MM.1S (cell line): ENCODE data around the gene SEMA4B.
A peak's percentile ranks its signal among the peaks of the same experiment; 100 is the strongest.
"Not testable (repeated sequence)": the region's sequence is repeated elsewhere in the genome, so short reads cannot be mapped to it uniquely, and the experiment has no call there.

ENCODE experiments used
- DNase-seq: peaks from one replicate; pipeline ENCODE4 v3.0.0-alpha.2; 2015
- H2AFZ ChIP-seq: fragments of 300-600 bp; sonication (generic); 2 replicates; pipeline ENCODE4 v1.6.0; 2016; ENCODE audit warnings: antibody characterized with exemption, low read length
- H3F3A ChIP-seq: fragments of 300-600 bp; sonication (generic); 2 replicates; pipeline ENCODE4 v1.6.1; 2016; ENCODE audit warnings: mild to moderate bottlenecking, antibody characterized with exemption, low read length, moderate library complexity, mixed read lengths; ENCODE audit not compliant: insufficient read depth
- H3K27ac ChIP-seq: fragments of 300-600 bp; sonication (generic); 2 replicates; pipeline ENCODE4 v1.5.1; 2016; ENCODE audit warnings: mild to moderate bottlenecking, low read length
- H3K27me3 ChIP-seq: fragments of 300-600 bp; sonication (generic); replicated peaks from 2 replicates; pipeline ENCODE4 v1.6.0; 2016; ENCODE audit warnings: low read length; ENCODE audit not compliant: insufficient read depth
- H3K36me3 ChIP-seq: fragments of 300-600 bp; sonication (generic); replicated peaks from 2 replicates; pipeline ENCODE4 v1.6.1; 2016; ENCODE audit warnings: mild to moderate bottlenecking, low read length, mixed read lengths; ENCODE audit not compliant: insufficient read depth
- H3K4me1 ChIP-seq: fragments of 300-600 bp; sonication (generic); 2 replicates; pipeline ENCODE4 v1.6.1; 2016; ENCODE audit warnings: low read length, mixed read lengths
- H3K4me2 ChIP-seq: fragments of 300-600 bp; sonication (generic); 2 replicates; pipeline ENCODE4 v1.6.0; 2016; ENCODE audit warnings: low read depth, low read length
- H3K4me3 ChIP-seq: fragments of 300-600 bp; sonication (generic); 2 replicates; pipeline ENCODE4 v1.5.1; 2016; ENCODE audit warnings: low read length, mixed read lengths
- H3K79me2 ChIP-seq: fragments of 300-600 bp; sonication (generic); 2 replicates; pipeline ENCODE4 v1.6.1; 2016; ENCODE audit warnings: mixed run types, low read length, mixed read lengths
- H3K9ac ChIP-seq: fragments of 300-600 bp; sonication (generic); 2 replicates; pipeline ENCODE4 v1.6.1; 2016; ENCODE audit warnings: low read length, mixed read lengths
- H3K9me2 ChIP-seq: fragments of 300-600 bp; sonication (generic); replicated peaks from 2 replicates; pipeline ENCODE4 v1.6.1; 2016; ENCODE audit warnings: mild to moderate bottlenecking, low read length, mixed read lengths; ENCODE audit not compliant: insufficient read depth
- H3K9me3 ChIP-seq: fragments of 300-600 bp; sonication (generic); replicated peaks from 2 replicates; pipeline ENCODE4 v1.6.1; 2016; ENCODE audit warnings: mild to moderate bottlenecking, low read length, mixed read lengths; ENCODE audit not compliant: insufficient read depth
- H4K20me1 ChIP-seq: fragments of 300-600 bp; sonication (generic); 2 replicates; pipeline ENCODE4 v1.6.1; 2016; ENCODE audit warnings: mild to moderate bottlenecking, low read length, moderate library complexity, mixed read lengths; ENCODE audit not compliant: insufficient read depth
- EZH2 ChIP-seq: fragments of 300-600 bp; sonication (generic); optimal IDR thresholded peaks from 2 replicates; pipeline ENCODE3; 2017; ENCODE audit warnings: low read depth, mild to moderate bottlenecking, antibody characterized with exemption, low read length, mixed read lengths
- EZH2phosphoT487 ChIP-seq: fragments of 300-600 bp; sonication (generic); IDR thresholded peaks from 2 replicates; pipeline ENCODE4 v1.6.1; 2018; ENCODE audit warnings: antibody characterized with exemption, low read length
- TF ChIP-seq, protein P1 (sequence below): fragments of 300-600 bp; sonication (generic); IDR thresholded peaks from 2 replicates; pipeline ENCODE4 v1.5.1; 2016; ENCODE audit warnings: antibody characterized with exemption, low read length, mixed read lengths

Gene SEMA4B

DNA sequence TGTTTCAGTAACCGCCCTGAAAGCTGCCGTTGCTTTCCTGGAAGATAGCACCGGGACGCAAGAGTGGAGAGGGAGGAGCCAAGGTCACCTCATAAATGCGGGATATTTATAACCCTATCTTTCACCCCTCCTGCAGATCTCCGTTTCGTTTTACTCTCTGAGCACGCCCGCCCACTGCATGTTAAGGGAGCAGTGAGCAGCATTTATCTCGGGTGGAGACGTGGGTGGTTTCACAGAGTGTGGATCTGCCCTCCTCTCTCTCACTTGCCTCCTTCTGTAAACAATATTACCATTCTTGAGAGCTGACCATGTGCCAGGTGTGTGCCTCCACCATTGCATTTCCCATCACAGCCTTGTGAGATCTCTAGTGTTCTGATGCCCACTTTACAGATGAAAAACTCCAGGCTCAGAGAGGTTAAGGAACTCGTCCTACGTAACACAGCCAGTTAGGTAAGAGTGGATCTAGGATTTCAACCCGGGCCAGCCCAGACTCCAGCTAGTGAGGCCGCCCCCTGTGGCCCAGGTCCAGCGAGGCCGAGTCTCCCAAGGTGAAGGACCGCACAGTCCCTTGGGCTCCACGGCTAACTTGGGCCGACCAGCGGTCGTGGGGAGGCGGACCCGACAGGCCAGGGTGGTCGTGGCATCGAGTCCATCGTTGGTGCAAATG lies 16.9 kb upstream of the SEMA4B start:
- H3K36me3 ChIP-seq: no peaks in the 10 kb centered on the region
- H3K9me3 ChIP-seq: no peaks in the 10 kb centered on the region
- H2AFZ ChIP-seq: peak overlapping the region; percentile 27
- no peak for TF ChIP-seq EZH2phosphoT487
- no peak for TF ChIP-seq EZH2
- TF ChIP-seq, protein P1, sequence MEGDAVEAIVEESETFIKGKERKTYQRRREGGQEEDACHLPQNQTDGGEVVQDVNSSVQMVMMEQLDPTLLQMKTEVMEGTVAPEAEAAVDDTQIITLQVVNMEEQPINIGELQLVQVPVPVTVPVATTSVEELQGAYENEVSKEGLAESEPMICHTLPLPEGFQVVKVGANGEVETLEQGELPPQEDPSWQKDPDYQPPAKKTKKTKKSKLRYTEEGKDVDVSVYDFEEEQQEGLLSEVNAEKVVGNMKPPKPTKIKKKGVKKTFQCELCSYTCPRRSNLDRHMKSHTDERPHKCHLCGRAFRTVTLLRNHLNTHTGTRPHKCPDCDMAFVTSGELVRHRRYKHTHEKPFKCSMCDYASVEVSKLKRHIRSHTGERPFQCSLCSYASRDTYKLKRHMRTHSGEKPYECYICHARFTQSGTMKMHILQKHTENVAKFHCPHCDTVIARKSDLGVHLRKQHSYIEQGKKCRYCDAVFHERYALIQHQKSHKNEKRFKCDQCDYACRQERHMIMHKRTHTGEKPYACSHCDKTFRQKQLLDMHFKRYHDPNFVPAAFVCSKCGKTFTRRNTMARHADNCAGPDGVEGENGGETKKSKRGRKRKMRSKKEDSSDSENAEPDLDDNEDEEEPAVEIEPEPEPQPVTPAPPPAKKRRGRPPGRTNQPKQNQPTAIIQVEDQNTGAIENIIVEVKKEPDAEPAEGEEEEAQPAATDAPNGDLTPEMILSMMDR: peak; percentile 6; the same call in 1 of the 2 replicates
- H4K20me1 ChIP-seq: no peaks in the 10 kb centered on the region
- H3K4me2 ChIP-seq: peak overlapping the region; percentile 99
- DNase-seq: peak; percentile 95
- H3K79me2 ChIP-seq: peaks cover 28% of the 10 kb centered on the region
- peaks cover 27% of the 10 kb centered on the region for H3F3A ChIP-seq
- H3K9me2 ChIP-seq: no peaks in the 10 kb centered on the region
- peaks cover 18% of the 10 kb centered on the region for H3K4me1 ChIP-seq
- H3K9ac ChIP-seq: peak overlapping the region; percentile 95
- peak overlapping the region; percentile 65 for H3K4me3 ChIP-seq
- peak overlapping the region; percentile 100 for H3K27ac ChIP-seq
- no peaks in the 10 kb centered on the region for H3K27me3 ChIP-seq

DNA sequence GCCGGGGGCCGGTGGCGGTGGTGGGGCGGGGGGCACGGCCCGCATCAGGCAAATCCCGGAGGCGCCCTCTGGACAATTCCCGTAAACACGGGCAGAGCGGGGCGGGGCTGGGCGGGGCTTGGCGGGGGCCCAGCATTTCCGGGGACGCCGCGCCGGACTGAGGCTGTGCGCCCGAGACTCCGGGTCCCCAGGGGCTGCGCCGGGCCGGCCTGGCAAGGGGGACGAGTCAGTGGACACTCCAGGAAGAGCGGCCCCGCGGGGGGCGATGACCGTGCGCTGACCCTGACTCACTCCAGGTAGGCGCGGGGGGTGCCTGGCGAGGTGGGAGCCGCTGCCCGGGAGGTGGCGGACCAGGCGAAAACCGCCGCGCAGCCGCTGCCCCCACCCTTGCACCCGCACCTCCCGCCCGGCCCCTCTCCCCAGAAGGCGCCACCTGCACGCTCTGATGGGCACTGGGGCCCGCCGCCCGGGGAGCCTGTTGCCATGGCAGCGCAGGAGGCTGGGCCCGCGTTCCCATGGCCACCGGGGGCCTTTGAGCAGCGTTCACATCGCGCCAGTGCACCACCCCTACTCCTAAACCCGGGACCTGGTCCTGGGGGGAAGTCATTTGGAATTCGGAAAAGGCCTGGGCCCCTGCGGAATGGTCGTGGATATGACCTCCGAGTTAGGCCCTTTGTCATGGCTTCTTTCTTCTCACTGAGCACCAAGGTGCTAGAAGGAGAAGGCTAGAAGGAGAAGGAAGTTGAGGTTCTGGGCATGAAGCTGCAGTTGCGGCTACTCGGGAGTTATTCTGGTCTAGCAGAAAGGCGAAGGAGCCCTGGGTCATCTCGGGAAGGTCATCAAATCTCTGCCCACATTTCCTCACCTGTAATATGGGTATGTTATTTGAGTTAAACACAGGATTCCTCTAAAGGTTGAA lies 16.1 kb upstream of the SEMA4B start:
- H3K27ac ChIP-seq: peak overlapping the region; percentile 100
- H3K79me2 ChIP-seq: peaks cover 36% of the 10 kb centered on the region
- H3K9me2 ChIP-seq: no peaks in the 10 kb centered on the region
- H3K4me2 ChIP-seq: peak overlapping the region; percentile 99
- H3K4me3 ChIP-seq: peak overlapping the region; percentile 65
- DNase-seq: peak; percentile 88
- no peaks in the 10 kb centered on the region for H3K27me3 ChIP-seq
- TF ChIP-seq EZH2: no peak
- TF ChIP-seq, protein P1: no peak
- no peak for TF ChIP-seq EZH2phosphoT487
- H4K20me1 ChIP-seq: no peaks in the 10 kb centered on the region
- peaks cover 32% of the 10 kb centered on the region for H3F3A ChIP-seq
- H3K9ac ChIP-seq: peak overlapping the region; percentile 95
- H3K4me1 ChIP-seq: peaks cover 24% of the 10 kb centered on the region
- no peaks in the 10 kb centered on the region for H3K36me3 ChIP-seq
- H3K9me3 ChIP-seq: no peaks in the 10 kb centered on the region
- H2AFZ ChIP-seq: peak overlapping the region; percentile 27

DNA sequence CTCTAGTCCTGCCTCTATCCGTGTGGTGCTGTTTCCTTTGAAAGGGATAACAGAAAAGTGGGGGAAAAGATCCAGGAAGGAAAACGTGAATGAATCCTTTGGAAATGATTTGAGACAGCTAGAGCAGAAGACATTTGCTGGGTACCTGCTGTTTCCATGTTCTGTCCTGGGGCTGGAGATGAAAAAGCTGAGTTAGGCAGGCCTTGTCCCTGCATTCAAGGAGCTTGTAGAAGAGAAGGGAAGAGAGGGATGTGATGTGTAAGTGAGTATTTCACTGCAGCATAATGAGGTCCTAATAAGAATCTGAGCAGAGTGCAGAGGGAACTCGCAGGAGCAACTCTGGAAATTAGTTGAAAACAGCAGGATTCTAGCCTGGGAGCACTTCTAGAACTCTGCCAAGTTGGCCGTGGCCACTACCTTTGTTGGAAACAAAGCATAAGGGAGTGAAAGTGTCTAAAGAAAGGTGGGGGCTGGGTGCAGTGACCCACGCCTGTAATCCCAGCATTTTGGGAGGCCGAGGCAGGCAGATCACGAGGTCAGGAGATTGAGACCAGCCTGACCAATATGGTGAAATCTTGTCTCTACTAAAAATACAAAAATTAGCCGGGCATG lies 13.8 kb upstream of the SEMA4B start:
- Histone ChIP-seq H3K9ac (no peak overlapping the region), H3K79me2 (peaks cover 43% of the 10 kb centered on the region), H3K9me2 (no peaks in the 10 kb centered on the region), H3K27ac (no peak overlapping the region), H3K27me3 (no peaks in the 10 kb centered on the region), H3K9me3 (no peaks in the 10 kb centered on the region), H3K4me1 (peaks cover 47% of the 10 kb centered on the region), H3K36me3 (no peaks in the 10 kb centered on the region), H3K4me2 (no peak overlapping the region), H3K4me3 (no peak overlapping the region), H2AFZ (no peak overlapping the region), H3F3A (peaks cover 51% of the 10 kb centered on the region), H4K20me1 (no peaks in the 10 kb centered on the region)
- DNase-seq: no peak
- TF ChIP-seq EZH2phosphoT487: no peak
- no peak for TF ChIP-seq EZH2

DNA sequence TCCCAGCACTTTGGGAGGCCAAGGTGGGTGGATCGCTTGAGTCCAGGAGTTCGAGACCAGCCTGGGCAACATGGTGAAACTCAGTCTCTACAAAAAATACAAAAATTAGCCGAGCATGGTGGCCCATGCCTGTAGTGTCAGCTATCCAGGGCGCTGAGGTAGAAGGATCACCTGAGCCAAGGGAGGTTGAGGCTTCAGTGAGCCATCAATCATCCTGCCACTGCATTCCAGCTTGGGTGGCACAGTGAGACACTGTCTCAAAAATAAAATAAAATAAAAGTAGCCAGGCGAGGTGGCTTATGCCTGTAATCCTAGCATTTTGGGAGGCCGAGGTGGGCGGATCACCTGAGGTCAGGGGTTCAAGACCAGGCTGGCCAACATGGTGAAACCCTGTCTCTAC lies 13.1 kb upstream of the SEMA4B start:
- H3K9me3 ChIP-seq, H3K4me3 ChIP-seq, H2AFZ ChIP-seq, H3K27me3 ChIP-seq, DNase-seq, H3K36me3 ChIP-seq, H3K27ac ChIP-seq, H3K4me2 ChIP-seq, H4K20me1 ChIP-seq, H3K9ac ChIP-seq, H3K9me2 ChIP-seq: not testable (repeated sequence)
- Histone ChIP-seq H3K4me1 (peaks cover 52% of the 10 kb centered on the region), H3K79me2 (peaks cover 49% of the 10 kb centered on the region), H3F3A (peaks cover 51% of the 10 kb centered on the region)
